C4-2B (cell line): ENCODE results near the gene TK2.

ENCODE experiments used
- CTCF ChIP-seq: fragments of 450-650 bp; conservative IDR thresholded peaks from 2 replicates; pipeline ENCODE4 v1.5.1; 2017; ENCODE audit warnings: mild to moderate bottlenecking
- ZFX ChIP-seq: fragments of 450-650 bp; IDR thresholded peaks from 2 replicates; pipeline ENCODE4 v1.6.1; 2017

DNA sequence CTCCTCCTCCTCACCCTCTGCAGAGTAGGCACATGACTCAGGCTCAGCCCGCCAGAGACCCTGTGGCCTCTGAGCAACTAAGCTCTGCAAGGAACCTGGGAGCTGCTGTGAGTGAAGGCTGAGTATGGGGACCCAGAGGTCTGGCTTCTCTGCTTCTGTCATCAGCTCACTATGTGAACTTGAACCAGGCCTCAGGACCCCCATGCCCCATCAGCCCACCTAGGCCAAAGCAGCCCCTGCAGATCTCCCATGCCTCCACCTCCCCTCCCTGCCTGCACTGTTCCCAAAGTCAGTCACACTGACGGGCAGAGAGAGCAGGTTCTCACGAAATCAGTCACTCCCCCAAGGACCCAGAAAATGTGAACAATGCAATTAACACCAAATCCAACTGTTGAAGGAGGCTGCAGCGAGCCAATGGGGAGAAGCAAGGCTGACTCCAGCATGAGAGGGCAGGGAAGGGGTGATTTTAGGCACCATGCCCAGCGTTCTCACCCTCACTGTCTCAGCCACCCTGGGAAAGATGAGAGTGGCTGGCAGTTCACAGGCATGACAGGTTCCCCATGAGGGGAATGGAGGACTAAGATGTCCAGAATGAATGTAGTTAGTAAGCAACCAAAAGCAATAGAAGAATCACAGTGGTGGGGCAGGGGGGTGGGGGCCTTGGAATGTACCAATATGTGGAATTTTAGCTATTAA lies 62.2 kb downstream of the TK2 start:
- TF ChIP-seq CTCF (no peak), ZFX (no peak)
